K562 (cell line): ENCODE data around the gene RELL1.

ENCODE experiments used
- GABPA ChIP-seq: fragments of 200-800 bp; sonication (Bioruptor generic); conservative IDR thresholded peaks from 2 replicates; pipeline ENCODE4 v1.6.1; 2016; ENCODE audit warnings: low read depth, missing genetic modification characterization, missing compliant biosample characterization
- GATA2 ChIP-seq: sonication (generic); formaldehyde crosslinking; IDR thresholded peaks from 2 replicates; pipeline ENCODE4 v1.4.0; 2020; ENCODE audit warnings: mild to moderate bottlenecking, missing genetic modification reagents
- HIVEP1 ChIP-seq: fragments of 250-450 bp; sonication (Bioruptor Pico); IDR thresholded peaks from 2 replicates; pipeline ENCODE4 v1.4.0; 2020; ENCODE audit warnings: mild to moderate bottlenecking
- IRF2 ChIP-seq: sonication (generic); formaldehyde crosslinking; IDR thresholded peaks from 2 replicates; pipeline ENCODE4 v1.8.1; 2022; ENCODE audit warnings: mild to moderate bottlenecking, missing genetic modification reagents
- MXI1 ChIP-seq: IDR thresholded peaks from 2 replicates; pipeline ENCODE4 v1.6.1; 2011; ENCODE audit warnings: low read depth, mild to moderate bottlenecking, improper control_type of control experiment, low read length
- SOX6 ChIP-seq: fragments of 450-650 bp; IDR thresholded peaks from 2 replicates; pipeline ENCODE4 v1.6.1; 2014; ENCODE audit warnings: mild to moderate bottlenecking
- SP2 ChIP-seq: IDR thresholded peaks from 2 replicates; pipeline ENCODE4 v1.6.1; 2011; ENCODE audit warnings: mild to moderate bottlenecking, low read depth, low read length, moderate library complexity; ENCODE audit not compliant: poor library complexity, severe bottlenecking; ENCODE audit errors: extremely low read depth
- ZC3H8 ChIP-seq: fragments of 450-650 bp; IDR thresholded peaks from 2 replicates; pipeline ENCODE4 v1.6.1; 2017
- ZNF644 ChIP-seq: fragments of 200-800 bp; sonication (Bioruptor generic); IDR thresholded peaks from 2 replicates; pipeline ENCODE4 v1.6.1; 2016; ENCODE audit warnings: low read depth, missing genetic modification characterization, missing compliant biosample characterization
- ZNF695 ChIP-seq: fragments of 450-650 bp; formaldehyde crosslinking; IDR thresholded peaks from 2 replicates; pipeline ENCODE4 v1.4.0; 2020; ENCODE audit warnings: mild to moderate bottlenecking, moderate library complexity
- ZNF699 ChIP-seq: fragments of 250-450 bp; sonication (Bioruptor Pico); IDR thresholded peaks from 2 replicates; pipeline ENCODE4 v1.8.0; 2021; ENCODE audit warnings: mild to moderate bottlenecking, moderate library complexity; ENCODE audit not compliant: insufficient replicate concordance
- ZNF77 ChIP-seq: fragments of 250-450 bp; sonication (Bioruptor Pico); IDR thresholded peaks from 2 replicates; pipeline ENCODE4 v1.5.0; 2020
- TF ChIP-seq, protein P1 (sequence below), 3 experiments: IDR thresholded peaks in 2 of 3; conservative IDR thresholded peaks in 1 of 3; 2 replicates each; pipeline ENCODE4 v1.5.1; 2011 to 2012; ENCODE audit warnings: low read length in 3 of 3, mild to moderate bottlenecking in 3 of 3, control low read depth in 2 of 3, improper control_type of control experiment in 1 of 3, inconsistent platforms in 1 of 3, low read depth in 1 of 3, mixed read lengths in 1 of 3, moderate library complexity in 1 of 3; ENCODE audit not compliant: insufficient read depth in 2 of 3

DNA sequence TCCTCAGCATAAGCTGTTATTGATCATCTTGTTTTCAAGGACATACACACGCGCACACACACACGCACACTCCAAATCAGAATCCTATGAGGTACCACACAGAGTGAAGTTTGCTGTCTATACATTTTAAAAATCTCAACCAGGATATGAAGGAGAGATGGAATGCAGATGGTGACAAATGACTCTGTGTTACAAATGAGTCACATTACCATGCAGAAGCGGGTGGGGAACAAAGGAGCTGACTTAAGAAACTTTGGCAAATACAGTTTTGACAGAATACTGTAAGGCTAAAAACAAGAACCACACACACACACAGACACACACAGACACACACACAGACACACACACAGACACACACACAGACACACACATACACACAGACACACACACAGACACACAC, 81.7 kb downstream of the RELL1 start:
- no peak for TF ChIP-seq SOX6
- TF ChIP-seq GABPA (tag) = no peak
- TF ChIP-seq SP2 = no peak
- TF ChIP-seq ZNF699 (CRISPR knock-in tag) = no peak
- TF ChIP-seq IRF2 = no peak
- TF ChIP-seq ZC3H8 = no peak
- TF ChIP-seq GATA2 = no peak
- TF ChIP-seq ZNF77 (CRISPR knock-in tag) = no peak
- TF ChIP-seq ZNF644 (tag) = no peak
- no peak for TF ChIP-seq MXI1
- TF ChIP-seq, protein P1, sequence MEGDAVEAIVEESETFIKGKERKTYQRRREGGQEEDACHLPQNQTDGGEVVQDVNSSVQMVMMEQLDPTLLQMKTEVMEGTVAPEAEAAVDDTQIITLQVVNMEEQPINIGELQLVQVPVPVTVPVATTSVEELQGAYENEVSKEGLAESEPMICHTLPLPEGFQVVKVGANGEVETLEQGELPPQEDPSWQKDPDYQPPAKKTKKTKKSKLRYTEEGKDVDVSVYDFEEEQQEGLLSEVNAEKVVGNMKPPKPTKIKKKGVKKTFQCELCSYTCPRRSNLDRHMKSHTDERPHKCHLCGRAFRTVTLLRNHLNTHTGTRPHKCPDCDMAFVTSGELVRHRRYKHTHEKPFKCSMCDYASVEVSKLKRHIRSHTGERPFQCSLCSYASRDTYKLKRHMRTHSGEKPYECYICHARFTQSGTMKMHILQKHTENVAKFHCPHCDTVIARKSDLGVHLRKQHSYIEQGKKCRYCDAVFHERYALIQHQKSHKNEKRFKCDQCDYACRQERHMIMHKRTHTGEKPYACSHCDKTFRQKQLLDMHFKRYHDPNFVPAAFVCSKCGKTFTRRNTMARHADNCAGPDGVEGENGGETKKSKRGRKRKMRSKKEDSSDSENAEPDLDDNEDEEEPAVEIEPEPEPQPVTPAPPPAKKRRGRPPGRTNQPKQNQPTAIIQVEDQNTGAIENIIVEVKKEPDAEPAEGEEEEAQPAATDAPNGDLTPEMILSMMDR (IDR thresholded peaks at IDR 0.05 in 2 of 3, conservative IDR thresholded peaks at IDR 0.05 in 1 of 3; ENCODE audit: insufficient read depth in 2 of 3, low read depth in 1 of 3, low read length in 3 of 3) = no peak
- no peak for TF ChIP-seq ZNF695 (CRISPR knock-in tag)
- TF ChIP-seq HIVEP1 (CRISPR knock-in tag) = no peak
